Osteoblast (primary cell): Measurements from ENCODE around the gene SPTBN1. TPM values are rescaled to one million over a fixed set of nuclear protein-coding genes. Genes with fewer than 3 reads are reported as not detected.

Experiments
- DNase-seq: peaks from one replicate; pipeline ENCODE4 v3.0.0; 2011; ENCODE audit warnings: low spot score, mixed read lengths; ENCODE audit not compliant: insufficient read length; ENCODE audit errors: missing footprints
- H2AFZ ChIP-seq: 2 replicates; pipeline ENCODE4 v1.6.0; 2011; ENCODE audit warnings: mild to moderate bottlenecking, low read length
- H3K27ac ChIP-seq: 2 replicates; pipeline ENCODE4 v1.5.1; 2011; ENCODE audit warnings: mild to moderate bottlenecking, low read depth, low read length, moderate library complexity
- H3K27me3 ChIP-seq: 2 replicates; pipeline ENCODE4 v1.6.0; 2012; ENCODE audit warnings: mild to moderate bottlenecking, control low read depth, inconsistent platforms, low read length, moderate library complexity; ENCODE audit not compliant: insufficient read depth
- H3K36me3 ChIP-seq: 2 replicates; pipeline ENCODE4 v1.5.1; 2011; ENCODE audit warnings: mild to moderate bottlenecking, low read length, control low read depth, moderate library complexity; ENCODE audit not compliant: insufficient read depth
- H3K4me1 ChIP-seq: 2 replicates; pipeline ENCODE4 v1.5.1; 2011; ENCODE audit warnings: mild to moderate bottlenecking, low read length, control low read depth, moderate library complexity; ENCODE audit not compliant: insufficient read depth
- H3K4me2 ChIP-seq: 2 replicates; pipeline ENCODE4 v1.6.0; 2011; ENCODE audit warnings: mild to moderate bottlenecking, low read length; ENCODE audit not compliant: insufficient read depth
- H3K4me3 ChIP-seq: fragments of 200-600 bp; sonication (generic); 3 replicates; pipeline ENCODE4 v1.5.1; 2012; ENCODE audit warnings: mild to moderate bottlenecking, low read length, inconsistent platforms; ENCODE audit not compliant: insufficient read depth
- H3K79me2 ChIP-seq: 2 replicates; pipeline ENCODE4 v1.6.0; 2012; ENCODE audit warnings: mild to moderate bottlenecking, low read length, control low read depth, inconsistent platforms; ENCODE audit not compliant: insufficient read depth
- H3K9me3 ChIP-seq: 2 replicates; pipeline ENCODE4 v1.5.1; 2011; ENCODE audit warnings: low read depth, low read length, control low read depth
- H4K20me1 ChIP-seq: 2 replicates; pipeline ENCODE4 v1.6.0; 2012; ENCODE audit warnings: mild to moderate bottlenecking, low read length, control low read depth; ENCODE audit not compliant: insufficient read depth
- CTCF ChIP-seq: IDR thresholded peaks from 2 replicates; pipeline ENCODE4 v1.5.1; 2011; ENCODE audit warnings: mild to moderate bottlenecking, low read depth, low read length, moderate library complexity; ENCODE audit errors: extremely low read depth
- total RNA-seq: library from RNA; depleted of rRNA; stranded (reverse); fragments of >200 nt; gene quantifications from 2 replicates; pipeline ENCODE4 v1.2.3, GENCODE V29; 2012

Gene SPTBN1
- total RNA-seq, 1 donor, result 249 TPM

DNA sequence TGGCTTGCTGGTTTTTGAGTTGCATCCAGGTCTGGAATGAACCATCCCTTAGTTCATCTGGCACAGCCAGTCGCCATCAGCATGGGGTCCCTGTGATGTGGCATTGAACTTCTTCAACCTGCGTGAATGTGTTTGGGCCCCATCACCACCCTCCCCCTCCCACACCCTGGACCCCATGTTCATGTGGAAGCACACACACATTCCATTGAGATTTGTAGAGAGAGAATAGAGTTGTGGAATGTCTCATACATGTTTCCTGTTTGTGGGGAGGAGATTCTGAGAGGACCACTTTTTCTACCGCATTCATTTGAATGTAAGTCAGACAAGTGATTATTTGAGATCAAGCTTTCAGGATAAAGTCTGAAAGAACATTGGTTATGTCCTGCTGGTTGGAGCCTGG is 149.7 kb downstream of the SPTBN1 start:
- no peak for DNase-seq
- Histone ChIP-seq H3K79me2 (peaks cover 98% of the 10 kb centered on the region), H3K4me3 (no peak overlapping the region), H3K27me3 (no peaks in the 10 kb centered on the region), H3K9me3 (no peaks in the 10 kb centered on the region), H4K20me1 (peaks cover 63% of the 10 kb centered on the region), H2AFZ (no peak overlapping the region), H3K36me3 (no peaks in the 10 kb centered on the region), H3K4me1 (peaks cover 11% of the 10 kb centered on the region), H3K27ac (no peak overlapping the region), H3K4me2 (no peak overlapping the region)
- no peak for TF ChIP-seq CTCF

DNA sequence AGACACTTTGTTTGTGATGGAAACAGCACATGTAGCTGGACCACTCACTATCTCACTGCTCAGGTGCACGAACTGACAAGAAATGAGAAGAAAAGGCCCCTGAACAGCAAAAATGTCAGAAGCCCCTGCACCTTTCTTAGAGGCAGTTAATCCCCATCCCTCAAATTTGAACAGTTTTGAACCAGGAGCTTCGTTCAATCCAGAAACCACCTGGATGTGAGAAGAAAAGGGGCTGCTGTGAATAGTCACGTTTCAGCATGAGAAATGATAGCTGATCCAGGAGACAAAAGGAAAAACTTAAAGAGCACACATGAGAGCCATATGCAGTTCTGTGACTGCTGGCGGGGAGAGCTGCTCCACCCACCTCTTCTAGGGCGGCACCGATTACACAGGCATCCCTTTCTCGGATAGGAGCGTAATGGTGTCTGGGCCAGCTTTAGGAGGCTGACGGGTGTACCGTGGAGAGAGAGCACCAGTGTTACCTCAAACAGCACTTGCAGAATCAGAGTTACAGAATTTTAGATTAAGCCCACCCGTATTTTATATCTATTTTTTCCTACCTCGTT is 150.3 kb downstream of the SPTBN1 start:
- peaks cover 57% of the 10 kb centered on the region for H4K20me1 ChIP-seq
- no peak for TF ChIP-seq CTCF
- H3K27ac ChIP-seq, result no peak overlapping the region
- H3K4me1 ChIP-seq, result peaks cover 11% of the 10 kb centered on the region
- no peak for DNase-seq
- H3K4me3 ChIP-seq, result no peak overlapping the region
- H3K4me2 ChIP-seq, result no peak overlapping the region
- no peaks in the 10 kb centered on the region for H3K36me3 ChIP-seq
- H3K9me3 ChIP-seq, result no peaks in the 10 kb centered on the region
- peaks cover 94% of the 10 kb centered on the region for H3K79me2 ChIP-seq
- H2AFZ ChIP-seq, result no peak overlapping the region
- H3K27me3 ChIP-seq, result no peaks in the 10 kb centered on the region

DNA sequence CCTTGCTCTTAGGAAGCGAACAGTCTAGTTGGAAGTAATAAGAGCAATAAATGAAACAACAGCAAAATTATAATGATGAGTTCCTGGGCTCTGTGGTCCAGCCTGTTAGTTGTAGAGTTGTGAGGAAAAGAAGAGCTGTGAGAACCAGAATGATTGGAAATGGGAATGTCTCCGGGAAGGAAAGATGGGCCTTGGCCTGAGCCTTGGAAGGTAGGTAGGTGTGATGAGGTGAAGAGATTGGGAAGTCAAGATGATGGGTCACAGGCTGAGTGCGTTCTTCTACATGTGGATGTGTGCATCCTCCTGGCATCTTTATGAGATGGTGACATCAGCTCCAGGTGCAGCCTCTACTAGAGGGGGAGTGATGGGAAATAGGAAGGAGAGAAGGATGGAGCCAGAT is 152.1 kb downstream of the SPTBN1 start:
- H4K20me1 ChIP-seq, result peaks cover 46% of the 10 kb centered on the region
- no peaks in the 10 kb centered on the region for H3K27me3 ChIP-seq
- no peak overlapping the region for H3K4me3 ChIP-seq
- no peak overlapping the region for H3K4me2 ChIP-seq
- no peak for TF ChIP-seq CTCF
- no peak for DNase-seq
- H2AFZ ChIP-seq, result no peak overlapping the region
- no peaks in the 10 kb centered on the region for H3K9me3 ChIP-seq
- peaks cover 12% of the 10 kb centered on the region for H3K4me1 ChIP-seq
- peaks cover 11% of the 10 kb centered on the region for H3K36me3 ChIP-seq
- H3K27ac ChIP-seq, result no peak overlapping the region
- H3K79me2 ChIP-seq, result peaks cover 94% of the 10 kb centered on the region

- DNase-seq, result no peak
- H4K20me1 ChIP-seq, result peaks cover 37% of the 10 kb centered on the region
- H3K79me2 ChIP-seq, result peaks cover 93% of the 10 kb centered on the region
- peaks cover 16% of the 10 kb centered on the region for H3K4me1 ChIP-seq
- no peak overlapping the region for H3K4me2 ChIP-seq
- H2AFZ ChIP-seq, result no peak overlapping the region
- no peaks in the 10 kb centered on the region for H3K9me3 ChIP-seq
- H3K36me3 ChIP-seq, result peaks cover 11% of the 10 kb centered on the region
- no peak overlapping the region for H3K27ac ChIP-seq
- no peaks in the 10 kb centered on the region for H3K27me3 ChIP-seq
- TF ChIP-seq CTCF, result no peak
- H3K4me3 ChIP-seq, result no peak overlapping the region
Observed at GRCh38 chr2:54609241-54609640, 153.1 kb downstream of the SPTBN1 start.
